ENCODE measurements around the gene CCDC82.
A peak's percentile ranks its signal among the peaks of the same experiment; 100 is the strongest.

Gene CCDC82

GRCh38 chr11:96393753-96394348 is 4.1 kb upstream of the CCDC82 start:
- peak; percentile 45 for DNase-seq
- no peak overlapping the region for H2BK15ac ChIP-seq (replicated peaks; ENCODE audit: low read depth)
- H3K36me3 ChIP-seq (ENCODE audit: control insufficient read depth, insufficient read depth, low read length), result no peaks in the 10 kb centered on the region

GRCh38 chr11:96391698-96392307 is 2.1 kb upstream of the CCDC82 start:
- DNase-seq, result no peak
- Histone ChIP-seq H3K4me2 (ENCODE audit: low read length) (no peak overlapping the region), H3K9ac (ENCODE audit: low read length) (no peak overlapping the region), H3K36me3 (ENCODE audit: control insufficient read depth, insufficient read depth, low read length) (no peaks in the 10 kb centered on the region), H3K27ac (ENCODE audit: low read depth, low read length) (no peak overlapping the region), H3K23ac (ENCODE audit: low read length) (no peak overlapping the region), H3K4ac (ENCODE audit: low read depth, low read length) (no peak overlapping the region), H2BK15ac (replicated peaks; ENCODE audit: low read depth) (no peak overlapping the region), H3K18ac (ENCODE audit: low read length) (no peak overlapping the region), H3K56ac (ENCODE audit: low read length) (no peak overlapping the region), H4K5ac (ENCODE audit: low read length) (no peak overlapping the region), H4K8ac (ENCODE audit: low read depth, low read length) (no peak overlapping the region), H3K79me1 (ENCODE audit: low read length) (no peaks in the 10 kb centered on the region), H3K79me2 (ENCODE audit: control insufficient read depth, insufficient read depth, low read length) (peaks cover 1% of the 10 kb centered on the region), H2BK5ac (ENCODE audit: low read length) (no peak overlapping the region), H3K4me1 (ENCODE audit: control insufficient read depth, low read depth, low read length) (no peaks in the 10 kb centered on the region), H2AK5ac (ENCODE audit: low read length) (no peak overlapping the region), H3K27me3 (ENCODE audit: insufficient read depth, low read length, poor library complexity) (no peaks in the 10 kb centered on the region), H2BK120ac (ENCODE audit: low read depth, low read length) (no peak overlapping the region), H3K4me3 (ENCODE audit: low read length) (no peak overlapping the region)
- WGBS (ENCODE audit: extremely low coverage, insufficient coverage, low lambda C conversion rate), result no CpG with 5 or more reads among the region's 3 CpGs

More at GRCh38 chr11:96393753-96394348, 4.1 kb upstream of the CCDC82 start:
- Histone ChIP-seq H3K4me3 (ENCODE audit: low read length) (no peak overlapping the region), H3K4me2 (ENCODE audit: low read length) (no peak overlapping the region), H2BK5ac (ENCODE audit: low read length) (no peak overlapping the region), H3K9ac (ENCODE audit: low read length) (no peak overlapping the region), H3K27ac (ENCODE audit: low read depth, low read length) (no peak overlapping the region), H3K4me1 (ENCODE audit: control insufficient read depth, low read depth, low read length) (no peaks in the 10 kb centered on the region), H3K56ac (ENCODE audit: low read length) (no peak overlapping the region), H4K5ac (ENCODE audit: low read length) (no peak overlapping the region), H3K27me3 (ENCODE audit: insufficient read depth, low read length, poor library complexity) (no peaks in the 10 kb centered on the region), H3K79me2 (ENCODE audit: control insufficient read depth, insufficient read depth, low read length) (no peaks in the 10 kb centered on the region), H3K4ac (ENCODE audit: low read depth, low read length) (no peak overlapping the region), H3K18ac (ENCODE audit: low read length) (no peak overlapping the region), H2BK120ac (ENCODE audit: low read depth, low read length) (no peak overlapping the region), H2AK5ac (ENCODE audit: low read length) (no peak overlapping the region), H3K79me1 (ENCODE audit: low read length) (no peaks in the 10 kb centered on the region), H4K8ac (ENCODE audit: low read depth, low read length) (no peak overlapping the region), H3K23ac (ENCODE audit: low read length) (no peak overlapping the region)
- WGBS (ENCODE audit: extremely low coverage, insufficient coverage, low lambda C conversion rate), result no CpG with 5 or more reads among the region's 1 CpG

GRCh38 chr11:96390488-96390792 is 728 bp upstream of the CCDC82 start:
- Histone ChIP-seq H2AK5ac (ENCODE audit: low read length) (no peak overlapping the region), H2BK120ac (ENCODE audit: low read depth, low read length) (no peak overlapping the region), H2BK15ac (replicated peaks; ENCODE audit: low read depth) (no peak overlapping the region), H3K4me2 (ENCODE audit: low read length) (peak overlapping the region; percentile 83), H3K36me3 (ENCODE audit: control insufficient read depth, insufficient read depth, low read length) (no peaks in the 10 kb centered on the region), H2BK5ac (ENCODE audit: low read length) (no peak overlapping the region), H3K4me3 (ENCODE audit: low read length) (peak overlapping the region; percentile 77), H3K79me2 (ENCODE audit: control insufficient read depth, insufficient read depth, low read length) (peaks cover 1% of the 10 kb centered on the region), H4K8ac (ENCODE audit: low read depth, low read length) (no peak overlapping the region), H3K27ac (ENCODE audit: low read depth, low read length) (no peak overlapping the region), H3K56ac (ENCODE audit: low read length) (peak overlapping the region; percentile 90), H3K4ac (ENCODE audit: low read depth, low read length) (no peak overlapping the region), H3K79me1 (ENCODE audit: low read length) (no peaks in the 10 kb centered on the region), H3K4me1 (ENCODE audit: control insufficient read depth, low read depth, low read length) (no peaks in the 10 kb centered on the region), H3K27me3 (ENCODE audit: insufficient read depth, low read length, poor library complexity) (no peaks in the 10 kb centered on the region), H3K9ac (ENCODE audit: low read length) (peak overlapping the region; percentile 87), H3K18ac (ENCODE audit: low read length) (peak overlapping the region; percentile 42), H4K5ac (ENCODE audit: low read length) (no peak overlapping the region), H3K23ac (ENCODE audit: low read length) (no peak overlapping the region)
- no peak for DNase-seq
- no CpG with 5 or more reads among the region's 6 CpGs for WGBS (ENCODE audit: extremely low coverage, insufficient coverage, low lambda C conversion rate)

GRCh38 chr11:96388891-96389719 is 607 bp downstream of the CCDC82 start:
- no CpG with 5 or more reads among the region's 30 CpGs for WGBS (ENCODE audit: extremely low coverage, insufficient coverage, low lambda C conversion rate)
- no peak overlapping the region for H4K5ac ChIP-seq (ENCODE audit: low read length)
- peaks cover 1% of the 10 kb centered on the region for H3K79me2 ChIP-seq (ENCODE audit: control insufficient read depth, insufficient read depth, low read length)
- peak overlapping the region; percentile 35 for H3K18ac ChIP-seq (ENCODE audit: low read length)
- H3K27ac ChIP-seq (ENCODE audit: low read depth, low read length), result peak overlapping the region; percentile 95
- H3K27me3 ChIP-seq (ENCODE audit: insufficient read depth, low read length, poor library complexity), result no peaks in the 10 kb centered on the region
- H4K8ac ChIP-seq (ENCODE audit: low read depth, low read length), result no peak overlapping the region
- H3K23ac ChIP-seq (ENCODE audit: low read length), result no peak overlapping the region
- H2AK5ac ChIP-seq (ENCODE audit: low read length), result no peak overlapping the region
- DNase-seq, result peak; percentile 84
- H3K4me2 ChIP-seq (ENCODE audit: low read length), result peak overlapping the region; percentile 6
- peak overlapping the region; percentile 83 for H3K4me3 ChIP-seq (ENCODE audit: low read length)
- H3K9ac ChIP-seq (ENCODE audit: low read length), result peak overlapping the region; percentile 82
- H2BK15ac ChIP-seq (replicated peaks; ENCODE audit: low read depth), result no peak overlapping the region
- H3K4me1 ChIP-seq (ENCODE audit: control insufficient read depth, low read depth, low read length), result no peaks in the 10 kb centered on the region
- H2BK5ac ChIP-seq (ENCODE audit: low read length), result no peak overlapping the region
- no peaks in the 10 kb centered on the region for H3K36me3 ChIP-seq (ENCODE audit: control insufficient read depth, insufficient read depth, low read length)
- H3K56ac ChIP-seq (ENCODE audit: low read length), result peak overlapping the region; percentile 85
- H2BK120ac ChIP-seq (ENCODE audit: low read depth, low read length), result no peak overlapping the region
- H3K79me1 ChIP-seq (ENCODE audit: low read length), result no peaks in the 10 kb centered on the region
- peak overlapping the region; percentile 5 for H3K4ac ChIP-seq (ENCODE audit: low read depth, low read length)

- H2BK5ac ChIP-seq (ENCODE audit: low read length), result no peak overlapping the region
Observed at GRCh38 chr11:96385187-96385586, 4.5 kb downstream of the CCDC82 start.

More at GRCh38 chr11:96385187-96385586, 4.5 kb downstream of the CCDC82 start:
- H3K79me2 ChIP-seq (ENCODE audit: control insufficient read depth, insufficient read depth, low read length), result peaks cover 1% of the 10 kb centered on the region
- H2AK5ac ChIP-seq (ENCODE audit: low read length), result no peak overlapping the region
- H3K27me3 ChIP-seq (ENCODE audit: insufficient read depth, low read length, poor library complexity), result no peaks in the 10 kb centered on the region
- H2BK15ac ChIP-seq (replicated peaks; ENCODE audit: low read depth), result no peak overlapping the region
- no peak overlapping the region for H3K4me3 ChIP-seq (ENCODE audit: low read length)
- H3K4me2 ChIP-seq (ENCODE audit: low read length), result no peak overlapping the region
- H3K9ac ChIP-seq (ENCODE audit: low read length), result no peak overlapping the region
- no peak overlapping the region for H4K8ac ChIP-seq (ENCODE audit: low read depth, low read length)
- no peak overlapping the region for H2BK120ac ChIP-seq (ENCODE audit: low read depth, low read length)
- no peak overlapping the region for H4K5ac ChIP-seq (ENCODE audit: low read length)
- H3K23ac ChIP-seq (ENCODE audit: low read length), result no peak overlapping the region
- H3K27ac ChIP-seq (ENCODE audit: low read depth, low read length), result no peak overlapping the region
- DNase-seq, result no peak
- H3K18ac ChIP-seq (ENCODE audit: low read length), result no peak overlapping the region
- no peak overlapping the region for H3K4ac ChIP-seq (ENCODE audit: low read depth, low read length)
- H3K56ac ChIP-seq (ENCODE audit: low read length), result no peak overlapping the region
- no CpG with 5 or more reads among the region's 2 CpGs for WGBS (ENCODE audit: extremely low coverage, insufficient coverage, low lambda C conversion rate)
- no peaks in the 10 kb centered on the region for H3K79me1 ChIP-seq (ENCODE audit: low read length)
- H3K36me3 ChIP-seq (ENCODE audit: control insufficient read depth, insufficient read depth, low read length), result no peaks in the 10 kb centered on the region
- H3K4me1 ChIP-seq (ENCODE audit: control insufficient read depth, low read depth, low read length), result no peaks in the 10 kb centered on the region
